22Rv1 (cell line): ENCODE measurements around the gene ITPR2.

Experiments used
- CTCF ChIP-seq: fragments of 450-650 bp; IDR thresholded peaks from 2 replicates; pipeline ENCODE4 v1.5.1; 2017; ENCODE audit warnings: mild to moderate bottlenecking
- ZFX ChIP-seq: fragments of 450-650 bp; IDR thresholded peaks from 2 replicates; pipeline ENCODE4 v1.6.1; 2017; ENCODE audit warnings: antibody characterized with exemption, borderline replicate concordance

GRCh38 chr12:26539131-26539530 lies 293.9 kb downstream of the ITPR2 start:
- TF ChIP-seq CTCF (no peak), ZFX (no peak)
